IMR-90 (cell line): ENCODE measurements around the gene CHMP1A.

Experiments used
- CTCF ChIP-seq: conservative IDR thresholded peaks from 2 replicates; pipeline ENCODE4 v1.5.1; 2012; ENCODE audit warnings: mild to moderate bottlenecking, low read depth, low read length, improper control_type of control experiment
- MAFK ChIP-seq: IDR thresholded peaks from 2 replicates; pipeline ENCODE4 v1.6.1; 2012; ENCODE audit warnings: low read depth, low read length, improper control_type of control experiment
- POLR2A ChIP-seq: IDR thresholded peaks from 2 replicates; pipeline ENCODE4 v1.6.1; 2012; ENCODE audit warnings: mild to moderate bottlenecking, low read depth, low read length

- no peak for TF ChIP-seq CTCF
- no peak for TF ChIP-seq POLR2A
- no peak for TF ChIP-seq MAFK
Observed at GRCh38 chr16:89667633-89668032, 10.1 kb upstream of the CHMP1A start.
